ENCODE data around the gene TSPAN10. TPM values are rescaled to one million over a fixed set of nuclear protein-coding genes. Genes with fewer than 3 reads are reported as not detected.

Gene TSPAN10
- total and polyA plus RNA-seq, 2 of the 4 experiments (the other 2 are of a cell fraction): 1.4 to 4.5 TPM

DNA sequence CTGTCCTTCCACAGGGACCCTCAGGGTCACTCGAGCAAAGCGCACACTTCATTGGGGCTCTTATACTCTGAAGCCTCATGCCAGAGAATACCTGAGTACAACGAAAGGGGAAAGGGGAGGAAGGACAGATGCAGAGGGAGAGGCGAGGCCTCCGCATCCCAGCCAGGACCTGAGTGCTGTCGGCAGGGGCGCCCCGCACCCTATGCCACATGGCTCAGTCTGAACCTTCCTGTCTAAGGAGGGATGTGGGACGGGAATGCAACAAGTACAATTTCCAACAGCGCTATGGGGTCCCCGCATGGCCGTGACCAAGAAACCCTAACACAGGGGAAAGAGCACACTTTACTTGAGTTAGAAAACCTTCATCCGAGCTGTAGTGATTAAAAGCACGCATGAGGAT is 45.0 kb upstream of the TSPAN10 start:
- H2AFZ ChIP-seq (replicated peaks; ENCODE audit: low read length, poor library complexity): no peak overlapping the region
- TF ChIP-seq MAZ (IDR thresholded peaks at IDR 0.05; ENCODE audit: borderline replicate concordance, low read depth, low read length) (no peak), CEBPB (IDR thresholded peaks at IDR 0.05; ENCODE audit: low read depth, low read length) (no peak), MAFK (IDR thresholded peaks at IDR 0.05; ENCODE audit: low read depth, low read length) (no peak), CTCF (conservative IDR thresholded peaks at IDR 0.05; ENCODE audit: low read depth, low read length) (no peak)
- no peak overlapping the region for H3K4me3 ChIP-seq (ENCODE audit: insufficient read depth, low read depth, low read length)
- no peaks in the 10 kb centered on the region for H3K27me3 ChIP-seq (ENCODE audit: control insufficient read depth, insufficient read depth, low read length)
- no peaks in the 10 kb centered on the region for H3K4me1 ChIP-seq (ENCODE audit: control insufficient read depth, insufficient read depth, low read length)
- intact Hi-C loops (cut with micrococcal nuclease): no loop called here
- H4K20me1 ChIP-seq (ENCODE audit: insufficient read depth, low read length): peaks cover 9% of the 10 kb centered on the region
- no peak overlapping the region for H4K91ac ChIP-seq (ENCODE audit: insufficient read depth, low read depth, low read length)
- WGBS, 2 experiments (ENCODE audit: extremely low coverage in 2 of 2, insufficient read length in 1 of 2): 95% methylated on average over 4 of the region's 14 CpGs; no CpG with 5 or more reads in 1 of the 2 experiments
- H2AK9ac ChIP-seq (replicated peaks; ENCODE audit: low read depth, low read length, poor library complexity): no peak overlapping the region
- H3K14ac ChIP-seq (replicated peaks; ENCODE audit: low read depth, low read length): no peak overlapping the region
- no TSS peak for BruUV-seq (replicated peaks)
- no peak overlapping the region for H2BK120ac ChIP-seq (ENCODE audit: low read depth, low read length)
- H3K9me3 ChIP-seq (ENCODE audit: control insufficient read depth, insufficient read depth, low read length): no peaks in the 10 kb centered on the region
- peaks cover 44 to 61% of the 10 kb centered on the region in 2 experiments for H3K79me1 ChIP-seq (ENCODE audit: low read depth in 1 of 2, low read length in 2 of 2)
- in situ Hi-C loops (cut with MboI; ENCODE audit: low sequenced_read_pairs): no loop called here
- H2BK20ac ChIP-seq (ENCODE audit: low read depth, low read length): no peak overlapping the region
- H4K8ac ChIP-seq (ENCODE audit: low read depth in 2 of 2, low read length in 2 of 2): no peak overlapping the region
- no peaks in the 10 kb centered on the region for H3K9me1 ChIP-seq (ENCODE audit: insufficient read depth, low read length)
- H3K36me3 ChIP-seq (ENCODE audit: control insufficient read depth, insufficient read depth, low read length): peaks cover 62% of the 10 kb centered on the region
- ChIA-PET POLR2A (ENCODE audit: unreplicated experiment) (no interaction called here), CTCF (no interaction called here)
- ATAC-seq (ENCODE audit: low read depth): no peak
- no peak overlapping the region for H3K23ac ChIP-seq (ENCODE audit: low read depth, low read length)
- no peak overlapping the region for H3K4me2 ChIP-seq (ENCODE audit: low read depth, low read length)
- H3K27ac ChIP-seq (ENCODE audit: insufficient read depth, low read length): no peak overlapping the region
- no peak overlapping the region for H3K56ac ChIP-seq (ENCODE audit: extremely low read depth, insufficient read depth, low read length)
- no peak overlapping the region for H2BK5ac ChIP-seq (ENCODE audit: low read depth, low read length, poor library complexity, severe bottlenecking)
- no peak overlapping the region for H3K18ac ChIP-seq (ENCODE audit: low read depth, low read length)
- DNase-seq: no peak
- no peak overlapping the region for H4K5ac ChIP-seq (ENCODE audit: low read depth, low read length)
- H2AK5ac ChIP-seq (ENCODE audit: low read depth, low read length): no peak overlapping the region
- no peak overlapping the region for H3K9ac ChIP-seq (ENCODE audit: low read depth, low read length)
- dilution Hi-C loops (cut with HindIII; ENCODE audit: low sequenced_read_pairs, unreplicated experiment): no loop called here
- no peak overlapping the region for H2BK15ac ChIP-seq (ENCODE audit: low read depth, low read length)
- no peak overlapping the region for H3K4ac ChIP-seq (ENCODE audit: low read depth, low read length)
